Fibroblast of skin of right biceps (primary cell): ENCODE measurements around the gene OR6C76.
"Not testable (repeated sequence)": the region's sequence is repeated elsewhere in the genome, so short reads cannot be mapped to it uniquely, and the experiment has no call there.

ENCODE experiments used
- DNase-seq: peaks from one replicate; pipeline ENCODE4 v3.0.0-alpha.2; 2013

Gene OR6C76

DNA sequence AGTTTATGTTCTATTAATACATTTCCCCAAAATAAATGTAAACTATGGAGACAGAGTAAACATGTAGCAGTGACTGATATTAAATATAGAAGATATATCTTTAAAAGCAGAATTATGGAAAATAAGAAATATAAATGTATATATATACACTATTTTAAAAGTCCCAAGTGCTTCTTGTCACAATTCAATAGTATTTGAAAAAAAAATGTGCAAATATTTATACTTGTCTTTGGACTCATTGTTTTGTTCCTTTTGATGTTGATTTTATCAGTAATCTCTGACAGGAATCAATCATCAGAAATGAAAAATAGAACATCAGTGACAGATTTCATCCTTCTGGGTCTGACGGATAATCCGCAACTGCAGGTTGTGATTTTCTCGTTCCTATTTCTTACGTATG, at the start of gene OR6C76:
Gene OR6C76 (plus strand): TSS at position 301 of the 400 bp plus-strand sequence. CDS start 0 bp downstream, at position 301.
- DNase-seq: no peak

- DNase-seq: no peak
Measured at GRCh38 chr12:55385891-55386290, 40.2 kb upstream of the OR6C76 start.

DNA sequence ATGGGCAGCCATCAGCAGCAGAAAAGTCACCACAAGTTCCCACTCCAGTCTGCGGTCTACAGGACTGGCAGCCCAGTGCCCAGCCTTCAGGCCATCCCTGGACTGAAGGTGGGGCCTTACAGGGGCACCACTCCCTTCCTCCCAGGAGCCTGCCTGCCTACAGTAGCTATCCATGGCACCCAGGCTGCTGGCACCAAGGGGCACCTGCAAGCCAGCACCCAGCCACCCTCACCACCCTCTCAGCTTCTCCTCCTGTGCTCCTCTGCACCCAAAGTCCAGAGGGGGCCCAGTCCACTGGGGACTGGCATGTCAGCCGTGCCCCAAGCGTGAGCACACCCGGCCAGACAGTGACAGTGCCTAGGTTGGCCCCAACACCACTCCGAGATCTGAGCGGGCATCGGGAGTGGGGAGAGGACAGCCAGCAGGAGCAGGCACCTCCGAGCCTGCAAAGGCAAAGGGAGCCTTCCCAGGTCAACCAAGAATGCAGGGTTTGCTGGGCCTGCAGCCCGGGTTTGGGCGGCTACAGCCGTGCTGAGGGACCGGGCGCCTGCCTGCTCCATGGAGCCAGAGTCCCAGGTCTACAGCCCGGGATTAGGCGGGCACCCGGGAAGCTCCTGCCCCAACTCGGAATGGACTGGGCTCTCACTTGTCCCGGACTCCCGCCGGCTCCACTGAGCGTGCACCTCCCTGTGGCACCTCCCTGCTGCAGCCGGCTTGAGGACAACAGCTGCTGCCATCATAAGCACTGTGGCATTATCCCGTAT, 33.8 kb upstream of the OR6C76 start:
- DNase-seq: no peak

DNA sequence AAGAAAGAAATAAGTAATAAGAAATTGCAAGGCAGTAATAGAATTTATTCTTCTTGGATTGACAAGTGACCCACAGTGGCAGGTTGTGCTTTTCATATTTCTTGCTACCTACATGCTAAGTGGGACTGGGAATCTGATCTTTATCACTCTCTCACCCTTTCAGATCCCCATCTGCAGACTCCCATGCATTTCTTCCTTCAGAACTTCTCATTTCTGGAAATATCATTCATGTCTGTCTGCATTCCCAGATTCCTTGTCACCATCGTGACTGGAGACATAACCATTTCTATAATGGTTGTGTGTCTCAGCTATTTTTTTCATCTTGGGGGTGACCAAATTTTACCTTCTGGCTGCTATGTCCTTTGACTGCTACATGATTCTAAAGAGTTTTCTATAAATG, 29.7 kb upstream of the OR6C76 start:
- no peak for DNase-seq

- DNase-seq: no peak
Measured at GRCh38 chr12:55400229-55400628, 25.8 kb upstream of the OR6C76 start, which contains the start of gene OR6C65. Gene OR6C65, plus strand, starts transcription at chr12:55400529. Its CDS starts 0 bp downstream, at chr12:55400529.

DNA sequence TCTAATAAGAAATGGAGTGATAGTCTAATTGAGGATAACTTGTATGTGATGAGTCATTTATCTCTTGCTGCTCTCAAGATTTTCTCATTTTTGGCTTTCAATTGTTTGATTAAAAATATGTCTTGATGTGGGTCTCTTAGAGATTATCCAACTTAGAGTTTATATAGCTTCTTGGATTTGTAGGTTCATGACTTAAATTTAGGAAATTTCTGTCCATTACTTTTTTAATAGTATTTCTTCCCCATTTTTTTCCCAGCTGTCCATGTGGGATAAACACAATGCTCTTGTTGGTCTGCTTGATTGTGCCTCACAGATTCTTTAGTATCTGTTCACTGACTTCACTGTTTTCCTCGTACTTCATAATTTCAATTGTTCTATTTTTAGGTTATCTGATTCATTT, 18.2 kb upstream of the OR6C76 start:
- no peak for DNase-seq

- not testable (repeated sequence) for DNase-seq
Measured at GRCh38 chr12:55409133-55409532, 16.9 kb upstream of the OR6C76 start.

DNA sequence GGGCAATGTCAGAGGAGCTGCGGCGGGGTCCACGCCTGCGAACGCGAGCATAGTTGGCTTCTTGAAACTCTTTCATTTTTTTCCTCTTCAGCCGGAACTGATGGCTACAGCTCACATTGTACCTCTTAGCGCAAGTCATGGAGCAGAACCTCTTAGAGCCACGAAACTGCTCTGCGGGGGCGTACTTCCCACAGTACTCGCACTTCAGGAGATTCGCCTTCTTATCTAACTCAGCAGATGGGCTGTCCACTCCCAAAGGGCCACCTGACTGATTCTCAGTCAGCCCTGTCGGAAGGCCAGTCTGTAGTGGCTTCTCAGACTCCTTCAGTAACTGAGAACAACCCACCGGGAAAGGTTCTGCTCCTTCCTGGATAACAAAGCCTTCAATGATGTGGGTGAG, 13.9 kb upstream of the OR6C76 start:
- not testable (repeated sequence) for DNase-seq

DNA sequence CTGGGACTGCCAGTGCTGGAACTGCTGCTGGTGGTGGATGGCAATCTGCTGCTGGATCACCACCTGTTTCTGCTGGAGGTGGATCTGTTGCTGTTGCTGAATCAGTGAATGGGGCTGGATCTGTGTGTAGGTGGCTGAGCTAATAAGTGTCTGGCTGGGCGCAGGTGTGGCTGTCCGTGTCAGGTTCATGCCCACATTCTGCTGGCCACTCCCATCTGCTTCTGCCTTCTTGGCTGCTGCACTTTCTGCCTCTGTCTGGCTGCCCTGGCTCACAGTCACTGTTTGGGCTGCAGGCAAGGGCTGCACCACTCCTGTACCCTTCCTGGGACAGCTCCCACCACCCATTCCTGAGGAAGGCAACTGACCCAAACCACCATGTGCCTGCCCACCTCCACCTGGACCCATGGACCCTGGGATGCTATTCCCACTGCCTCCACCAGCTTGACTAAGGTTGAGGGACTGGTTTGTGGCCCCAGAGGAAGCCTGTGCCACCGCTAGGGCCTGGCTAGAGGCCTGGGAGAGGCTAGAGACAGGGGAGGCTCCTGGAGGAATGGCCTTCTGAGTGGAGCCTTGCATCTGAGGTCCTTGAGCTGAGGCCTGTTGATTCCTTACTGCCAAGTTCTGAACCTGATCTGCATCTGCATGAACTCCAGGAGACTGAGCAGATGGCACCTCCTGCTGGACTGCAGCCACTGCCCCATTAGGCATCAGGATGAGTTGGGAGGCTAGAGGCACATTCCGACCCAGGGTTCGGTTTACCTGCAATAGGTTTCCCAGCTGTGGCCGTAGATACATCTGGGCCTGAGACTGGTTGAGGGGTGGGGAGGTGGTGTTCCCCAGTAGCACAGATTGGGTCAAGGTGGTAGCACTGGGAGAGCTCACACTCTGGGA, 12.3 kb upstream of the OR6C76 start:
- DNase-seq: not testable (repeated sequence)

DNA sequence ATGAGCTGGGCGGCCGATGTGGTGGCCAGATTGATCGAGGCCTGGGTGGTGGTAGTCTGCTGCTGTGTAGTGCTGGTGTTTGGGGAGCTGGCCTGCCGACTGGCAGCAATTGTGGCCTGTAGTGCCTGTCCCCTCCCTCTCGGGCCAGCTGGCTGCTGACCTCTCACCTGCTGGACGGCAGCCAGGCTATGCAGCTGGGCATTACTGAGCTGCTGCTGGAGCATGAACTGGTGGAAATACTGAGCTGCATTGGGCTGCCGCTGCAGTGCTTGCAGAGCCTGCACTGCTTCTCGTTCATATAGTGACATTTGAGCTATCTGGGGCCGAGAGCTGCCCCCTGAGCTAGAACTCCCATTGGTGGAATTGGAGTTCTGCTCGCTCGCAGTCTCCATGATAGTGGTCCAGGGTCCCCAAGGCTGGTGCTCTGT, 11.6 kb upstream of the OR6C76 start:
- DNase-seq: not testable (repeated sequence)

GRCh38 chr12:55414889-55415288, 11.2 kb upstream of the OR6C76 start:
- DNase-seq: not testable (repeated sequence)

DNA sequence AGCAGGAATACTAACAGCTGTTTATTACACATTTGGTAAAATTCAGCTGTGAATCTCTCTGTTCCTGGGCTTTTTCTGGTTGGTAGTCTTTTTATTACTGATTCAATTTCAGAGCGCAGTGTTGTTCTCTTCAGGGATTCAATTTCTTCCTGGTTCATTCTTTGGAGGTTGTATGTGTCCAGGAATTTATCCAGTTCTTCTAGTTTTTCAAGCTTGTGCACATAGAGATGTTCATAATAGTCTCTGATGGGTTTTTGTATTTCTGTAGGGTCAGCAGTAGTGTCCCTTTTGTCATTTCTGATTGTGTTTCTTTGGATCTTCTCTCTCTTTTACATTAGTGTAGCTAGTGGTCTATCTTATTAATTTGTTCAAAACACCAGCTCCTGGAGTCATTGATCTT, 9.1 kb upstream of the OR6C76 start:
- DNase-seq: no peak

DNA sequence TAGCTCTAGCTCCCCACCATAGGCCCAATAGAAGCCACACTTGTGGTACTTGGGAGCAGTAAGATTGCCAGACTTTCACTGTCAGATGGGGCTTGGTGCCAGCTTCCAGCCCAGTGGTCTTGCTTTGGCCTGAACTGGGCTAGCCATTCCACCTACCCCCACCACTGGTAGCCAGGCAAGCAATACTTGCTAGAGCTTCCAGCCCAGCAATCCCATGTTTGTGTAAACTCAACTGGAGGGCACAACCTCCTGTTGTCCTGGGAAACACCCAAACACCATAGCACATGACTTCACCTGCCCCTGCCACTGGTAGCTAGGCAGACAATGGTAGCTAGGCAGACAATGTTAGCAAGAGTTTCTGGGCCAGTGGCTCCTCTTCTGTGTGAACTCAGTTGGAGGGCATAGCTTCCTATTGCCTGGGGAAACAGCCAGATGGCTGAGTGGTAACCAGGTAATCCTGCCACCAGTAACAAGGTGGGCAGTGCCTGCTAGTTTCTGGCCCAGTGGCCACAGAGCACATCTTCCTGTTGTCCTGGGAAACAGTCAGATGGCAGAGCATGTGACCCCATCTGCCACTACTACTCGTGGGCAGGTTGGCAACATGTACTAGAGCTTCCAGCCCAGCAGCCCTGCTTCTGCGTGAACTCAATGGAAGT, 5.6 kb upstream of the OR6C76 start:
- no peak for DNase-seq

- no peak for DNase-seq
Measured at GRCh38 chr12:55428331-55429243, 2.5 kb downstream of the OR6C76 start.

GRCh38 chr12:55441233-55441632, 15.2 kb downstream of the OR6C76 start:
- DNase-seq: not testable (repeated sequence)

GRCh38 chr12:55443776-55444175, 17.7 kb downstream of the OR6C76 start, which contains the start of gene OR6C2:
Gene OR6C2, plus strand, starts transcription at chr12:55444076. Its CDS starts 8,138 bp downstream, at chr12:55452214.
- DNase-seq: no peak

DNA sequence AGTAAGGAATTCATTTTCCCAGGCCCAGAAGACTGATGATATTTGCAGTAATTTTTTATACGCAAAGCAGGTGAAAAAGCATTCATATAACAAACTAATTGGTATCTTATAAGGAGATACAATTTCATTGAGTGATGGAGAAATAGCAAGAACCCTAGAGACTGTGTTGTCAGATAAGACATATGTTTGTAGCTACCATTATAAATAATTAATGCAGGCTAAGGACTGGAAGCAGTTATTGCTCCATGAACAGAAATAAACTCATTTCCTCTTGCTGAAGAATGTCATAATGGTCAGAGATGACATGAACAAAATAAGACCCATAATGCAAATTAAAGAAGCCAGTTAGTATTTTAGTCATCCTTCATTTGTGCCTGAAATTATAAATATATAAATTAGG, 19.3 kb downstream of the OR6C76 start:
- no peak for DNase-seq

GRCh38 chr12:55446326-55446725, 20.3 kb downstream of the OR6C76 start:
- DNase-seq: no peak

- DNase-seq: no peak
Measured at GRCh38 chr12:55448825-55449224, 22.8 kb downstream of the OR6C76 start.

- not testable (repeated sequence) for DNase-seq
Measured at GRCh38 chr12:55464926-55465325, 38.9 kb downstream of the OR6C76 start.

DNA sequence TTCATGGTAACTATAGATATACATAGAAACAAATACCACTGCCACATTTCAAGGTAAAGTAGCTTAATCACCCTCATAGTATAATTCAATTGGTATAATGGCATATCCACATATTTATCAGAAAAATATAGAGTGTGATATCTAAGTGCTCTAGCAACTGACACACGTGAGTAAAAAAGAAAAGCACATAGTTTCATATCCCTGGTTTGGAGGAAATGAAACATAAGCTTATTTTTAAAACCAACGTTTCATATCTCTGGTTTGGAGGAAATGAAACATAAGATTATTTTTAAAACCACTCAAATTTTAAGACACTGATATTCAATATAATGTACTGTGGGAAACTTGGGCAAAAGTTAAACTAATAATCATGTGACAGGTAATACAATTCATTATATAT, 41.8 kb downstream of the OR6C76 start:
- no peak for DNase-seq

DNA sequence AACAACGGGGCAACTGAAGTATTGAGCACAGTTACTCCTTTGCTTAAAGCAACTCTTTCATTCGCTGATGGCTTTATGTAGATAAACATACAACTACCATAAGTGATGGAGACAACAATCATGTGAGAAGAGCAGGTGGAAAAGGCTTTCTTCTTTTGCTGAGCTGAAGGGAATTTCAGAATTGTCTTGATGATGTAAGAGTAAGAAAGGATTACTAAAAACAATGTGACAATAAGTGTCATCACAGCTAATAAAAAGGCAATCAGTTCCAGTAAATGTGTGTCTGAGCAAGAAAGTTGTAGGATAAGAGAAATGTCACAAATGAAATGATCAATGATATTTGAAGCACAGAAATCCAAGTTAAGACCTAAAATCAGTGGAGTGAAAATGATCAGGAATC, 43.2 kb downstream of the OR6C76 start:
- DNase-seq: no peak
